HK-2 (cell line): ENCODE data around the gene SPTLC3.

Source experiments
- DNase-seq: peaks from one replicate; pipeline ENCODE4 v3.0.0-alpha.2; 2018; ENCODE audit not compliant: unreplicated experiment

The SPTLC3 gene

DNA sequence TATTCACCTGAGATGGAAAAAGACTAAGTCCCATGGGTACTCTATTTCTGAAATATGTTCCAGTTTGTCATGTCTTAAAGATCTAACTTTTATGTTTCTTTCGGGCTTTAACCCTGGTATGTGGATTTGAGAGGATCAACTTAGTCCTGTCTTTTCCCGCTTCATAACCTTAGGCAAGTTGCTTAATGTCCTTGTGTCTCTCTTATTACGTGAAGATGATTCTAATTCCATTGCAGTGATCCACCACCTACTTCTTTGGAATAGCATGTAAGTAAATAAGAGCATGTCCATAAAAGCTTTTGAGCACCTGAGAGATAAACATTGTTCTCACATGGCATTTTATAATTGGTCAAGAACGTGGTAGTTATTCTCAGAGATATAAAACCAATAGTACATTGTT, 23.0 kb downstream of the SPTLC3 start:
- DNase-seq, result no peak

DNA sequence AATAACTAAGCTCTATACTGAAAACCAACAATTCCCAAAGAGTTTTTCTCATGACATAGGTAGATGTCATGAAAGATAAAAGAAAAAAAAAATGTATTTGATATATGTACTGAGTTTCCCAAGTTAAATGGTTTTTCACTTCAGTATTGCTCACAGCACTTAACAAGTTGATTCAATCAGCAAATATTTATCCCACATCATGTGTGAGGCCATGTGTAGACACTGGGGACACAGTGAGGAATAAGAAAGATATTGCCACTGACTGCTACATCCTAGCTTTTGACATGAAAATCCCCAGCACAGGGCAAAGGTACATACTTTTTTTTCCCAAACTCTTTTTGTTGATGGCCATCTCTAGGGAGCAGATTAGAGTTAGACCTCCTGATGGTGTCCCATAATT, 25.3 kb downstream of the SPTLC3 start:
- no peak for DNase-seq

DNA sequence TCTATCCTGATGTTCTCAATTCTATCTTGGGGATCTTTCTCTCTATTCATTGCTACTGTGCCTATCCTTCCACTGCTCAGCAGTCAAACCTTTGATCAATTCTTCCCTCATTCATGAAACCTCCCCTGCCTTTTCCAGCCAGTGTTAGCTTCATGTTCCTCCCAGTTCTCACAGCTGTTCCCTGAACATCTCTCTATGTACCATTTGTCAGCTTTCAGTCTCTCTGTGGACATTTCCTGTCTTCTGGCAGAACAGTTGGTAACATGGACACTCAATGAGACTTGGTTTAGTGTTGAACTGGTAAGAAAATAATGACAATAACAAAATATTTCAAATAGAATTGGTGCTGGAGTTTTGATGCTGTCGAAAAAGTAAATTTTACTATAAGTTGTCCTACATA, 26.2 kb downstream of the SPTLC3 start:
- DNase-seq, result no peak

DNA sequence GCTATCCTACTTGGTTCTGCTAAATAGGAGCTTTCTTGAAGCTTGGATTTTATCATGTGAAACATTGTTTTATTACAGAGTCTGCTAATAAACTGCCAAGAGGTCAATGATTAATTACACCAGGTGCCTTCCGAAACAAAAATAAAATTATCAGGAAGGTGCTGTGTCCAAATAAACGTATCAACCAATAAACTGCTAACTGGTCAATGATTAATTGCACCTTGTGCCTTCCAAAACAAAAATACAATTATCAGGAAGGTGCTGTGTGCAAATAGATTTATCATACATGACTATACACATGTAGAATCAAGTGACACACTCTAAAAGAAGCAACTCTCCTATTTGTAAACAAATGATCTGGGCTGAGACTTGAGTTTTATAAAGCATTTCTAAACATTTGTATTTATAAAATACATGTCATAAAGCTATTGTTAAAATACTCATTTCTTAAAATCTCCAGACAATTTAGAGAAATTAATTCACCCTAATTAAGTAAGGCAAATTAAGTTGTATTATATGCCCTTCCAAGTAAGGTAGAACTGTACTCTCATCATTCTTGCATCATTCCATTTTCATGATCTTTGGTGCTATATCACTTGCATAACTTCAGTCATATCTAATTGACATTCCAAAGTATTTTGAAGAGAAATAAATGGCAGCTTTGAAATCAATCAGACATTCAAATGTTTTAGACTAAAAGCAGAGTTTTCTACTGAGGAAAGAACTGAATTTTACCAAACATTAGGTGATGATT, 26.8 kb downstream of the SPTLC3 start:
- no peak for DNase-seq

DNA sequence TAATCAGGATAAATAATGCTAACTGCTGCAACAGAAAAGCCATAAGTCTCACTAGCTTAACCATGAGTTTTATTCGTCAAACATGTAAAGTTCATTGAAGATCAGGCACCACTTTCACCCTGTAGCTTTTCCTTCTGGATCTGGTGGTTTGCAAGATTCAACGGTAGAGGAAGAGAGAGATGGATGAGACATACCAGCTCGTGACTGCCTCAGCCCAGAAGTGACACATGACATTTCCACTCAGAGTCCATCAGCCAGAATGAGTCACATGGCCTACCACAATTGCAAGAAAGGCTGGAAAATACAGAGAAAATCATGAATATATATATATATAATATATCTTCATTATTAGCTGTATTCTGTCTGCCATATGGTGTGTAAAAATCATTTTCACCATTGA, 29.0 kb downstream of the SPTLC3 start:
- DNase-seq, result peak; percentile 31

DNA sequence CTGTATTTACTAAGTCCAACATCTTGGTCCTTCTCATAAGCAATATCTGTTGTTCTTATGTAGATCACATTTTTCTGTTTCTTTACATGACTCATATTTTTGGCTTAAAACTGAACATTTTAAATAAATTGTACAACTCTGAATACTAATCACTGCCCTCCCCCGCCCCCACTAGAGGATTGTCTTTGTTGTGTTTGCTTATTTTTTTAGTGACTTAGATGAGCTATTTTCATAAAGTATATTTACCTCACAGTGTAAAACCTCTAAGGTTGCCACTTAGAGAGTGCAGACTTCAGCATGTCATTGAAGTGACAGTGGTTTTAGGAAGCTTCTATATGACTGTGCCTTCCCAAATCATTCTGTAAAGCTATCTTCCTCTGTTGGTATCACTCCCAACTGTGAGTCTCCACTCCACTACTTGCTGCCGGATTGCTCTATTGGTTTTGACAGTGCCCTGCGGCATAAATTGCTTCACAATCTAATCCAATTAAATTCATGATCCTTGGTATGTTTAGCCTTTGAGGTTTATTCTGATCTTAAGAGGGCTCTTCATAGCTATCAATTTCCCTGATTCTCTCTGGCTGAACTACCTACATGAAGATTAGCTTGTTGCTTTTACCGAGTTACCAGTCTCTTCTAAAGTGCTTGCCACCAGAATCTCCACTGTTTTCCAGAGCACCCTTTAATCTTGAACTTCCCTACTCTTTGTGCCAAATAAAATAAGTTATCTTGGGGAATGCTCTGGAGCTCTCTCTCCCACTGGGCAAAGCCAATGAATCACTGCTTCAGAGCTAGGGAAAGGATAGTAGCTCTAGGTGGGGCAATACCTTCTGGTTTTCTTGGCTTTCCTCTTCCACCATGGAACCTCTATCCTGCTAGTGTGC, 33.0 kb downstream of the SPTLC3 start:
- no peak for DNase-seq

DNA sequence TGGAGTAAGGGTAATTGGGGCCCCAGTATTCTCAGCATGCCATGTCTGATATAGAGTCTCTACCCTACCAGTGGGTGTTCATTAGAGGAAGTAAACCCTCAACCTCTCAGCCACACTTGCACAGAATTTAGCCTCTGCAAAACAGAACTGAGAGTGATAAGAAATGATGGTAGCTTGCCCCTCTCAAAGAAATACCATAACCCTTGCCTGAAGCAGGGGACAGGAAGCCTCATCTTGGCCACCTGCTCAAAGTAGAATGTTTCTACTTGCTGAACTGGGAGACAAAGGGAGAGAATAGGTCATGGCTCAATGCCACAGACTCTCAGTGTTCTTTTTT, 33.7 kb downstream of the SPTLC3 start:
- DNase-seq, result no peak

DNA sequence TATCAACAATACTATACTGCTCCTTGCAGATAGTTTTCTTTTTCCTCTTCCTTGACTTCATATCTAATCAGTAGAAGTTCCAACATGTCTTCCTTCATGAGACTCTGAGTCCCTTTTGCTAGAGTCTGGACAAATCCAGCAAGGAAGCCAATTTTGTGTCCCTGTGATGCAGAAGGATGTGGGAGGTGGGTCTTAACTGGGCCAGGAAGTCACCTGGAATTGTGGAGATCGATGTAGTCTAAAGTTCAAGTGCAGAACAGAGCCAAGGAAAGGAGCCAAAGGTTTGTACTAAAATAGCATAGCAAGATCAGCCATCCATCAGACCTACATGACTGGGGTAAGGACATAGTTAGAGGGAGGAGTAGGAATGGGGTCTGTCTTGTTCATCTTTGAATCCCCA, 37.6 kb downstream of the SPTLC3 start:
- DNase-seq, result no peak

DNA sequence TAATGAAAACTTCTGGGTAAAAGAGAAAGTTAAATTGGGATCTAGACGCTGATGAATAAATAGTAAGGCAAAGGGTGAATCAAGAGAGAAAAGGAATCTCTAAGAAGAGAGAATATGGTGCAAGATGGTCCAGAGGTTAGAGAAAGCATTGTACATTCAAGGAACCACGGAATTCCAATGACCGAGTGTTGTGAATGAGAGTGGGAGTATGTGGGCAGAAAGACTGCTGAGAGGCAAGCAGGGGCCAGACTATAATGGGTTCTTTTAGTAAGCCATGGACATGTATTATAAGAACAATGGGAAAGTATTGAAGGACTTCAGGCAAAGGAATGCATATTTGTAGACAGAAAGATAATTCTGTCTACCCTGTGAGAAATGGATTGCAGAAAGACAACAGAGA, 45.2 kb downstream of the SPTLC3 start:
- DNase-seq, result no peak

DNA sequence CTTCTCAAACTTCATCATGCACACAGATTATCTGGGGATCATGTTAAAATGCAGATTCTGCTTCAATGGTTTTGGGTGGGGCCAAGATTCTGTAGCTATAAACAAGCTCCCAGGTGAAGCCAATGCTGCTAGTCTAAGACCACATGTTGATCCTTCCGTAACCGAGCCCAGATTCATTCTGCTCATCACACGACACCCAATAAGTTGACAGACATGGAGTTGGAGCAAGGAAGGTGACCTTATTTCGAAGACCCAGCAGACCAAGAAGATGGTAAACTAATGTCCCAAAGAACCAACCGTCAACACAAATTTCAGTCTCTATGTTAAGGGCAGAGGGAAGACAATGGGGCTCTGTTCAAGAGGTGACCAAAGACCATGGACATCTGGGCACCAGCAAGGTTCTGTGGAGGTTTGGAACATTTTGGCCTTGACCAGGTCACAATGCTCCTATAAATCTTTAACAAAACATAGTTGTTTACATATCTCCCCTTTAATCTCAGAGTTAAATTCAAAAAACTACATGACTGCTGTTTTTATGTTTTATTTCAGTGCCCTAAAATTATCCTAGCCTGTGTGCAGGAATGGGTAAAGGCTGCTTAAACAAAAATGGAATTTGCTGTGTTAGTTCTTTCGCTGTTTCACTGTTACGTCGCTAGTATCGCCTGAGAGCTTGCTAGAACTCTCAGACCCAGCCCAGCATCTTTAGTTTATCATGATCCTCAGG, 50.1 kb downstream of the SPTLC3 start:
- no peak for DNase-seq

DNA sequence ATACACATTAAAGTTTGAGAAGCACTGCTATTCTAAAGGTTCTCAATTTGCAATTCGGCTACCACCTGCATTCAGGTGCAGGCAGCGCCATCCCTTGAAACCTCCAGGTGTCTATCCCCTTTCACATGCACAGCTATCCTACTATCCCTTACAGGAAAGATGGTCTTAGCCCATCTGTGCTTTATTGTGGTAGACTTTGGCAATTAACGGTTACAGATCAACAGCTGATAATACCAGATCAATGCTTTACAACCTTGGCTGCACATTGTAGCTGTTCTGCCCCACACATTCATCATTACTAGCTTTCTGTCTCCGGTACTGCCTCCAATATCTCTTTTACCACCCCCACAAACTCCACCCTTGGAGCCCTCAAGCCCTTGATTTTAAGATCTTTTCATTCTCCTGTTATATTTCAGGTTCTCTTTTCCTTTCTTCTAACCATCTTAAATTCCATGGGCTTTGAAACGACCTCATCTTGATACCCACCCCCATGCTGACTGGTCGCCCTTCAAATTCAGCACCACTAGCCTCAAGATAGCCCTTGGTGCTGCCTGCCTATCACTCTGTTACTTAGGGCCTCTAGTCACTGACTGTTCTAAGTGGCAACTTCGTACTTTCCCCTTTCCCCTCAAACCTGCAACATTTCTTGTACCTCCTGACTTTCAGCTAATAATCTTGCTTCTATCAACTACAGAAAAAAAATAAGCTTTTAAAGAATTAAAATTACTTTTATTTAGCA, 50.8 kb downstream of the SPTLC3 start:
- DNase-seq, result no peak

DNA sequence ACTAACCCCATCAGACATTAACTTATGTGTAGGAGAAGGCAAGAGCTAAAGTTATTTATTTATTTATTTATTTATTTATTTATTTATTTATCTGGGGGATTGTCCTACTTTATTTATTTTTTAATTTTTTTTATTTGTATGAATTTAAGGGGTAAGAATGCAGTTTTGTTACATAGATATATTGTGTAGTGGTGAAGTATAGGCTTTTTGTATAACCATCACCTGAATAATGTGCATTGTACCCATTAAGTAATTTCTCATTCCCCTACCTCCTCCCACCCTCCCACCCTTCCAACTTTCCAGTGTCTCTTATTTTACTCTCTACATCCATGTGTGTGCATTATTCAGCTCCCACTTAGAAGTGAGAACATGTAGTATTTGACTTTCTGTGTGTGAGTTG, 51.6 kb downstream of the SPTLC3 start:
- no peak for DNase-seq

DNA sequence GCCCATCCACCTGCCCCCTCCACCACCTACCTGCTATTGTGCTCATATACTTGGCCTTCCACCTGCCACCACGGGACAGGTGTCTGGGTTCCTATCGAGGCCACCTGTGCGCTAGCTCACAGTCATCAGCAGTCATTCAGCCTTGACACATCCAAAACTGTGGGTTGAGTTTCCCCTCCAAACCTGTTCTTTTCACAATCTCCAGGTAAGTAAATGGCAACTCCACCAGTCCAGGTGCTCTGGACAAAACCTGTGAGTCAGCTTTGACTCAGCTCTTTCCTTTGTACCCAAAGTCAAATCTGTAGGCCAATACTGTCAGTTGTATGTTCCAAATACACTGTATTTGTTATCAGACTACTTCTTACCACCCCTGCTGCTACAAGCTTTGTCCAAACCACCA, 52.6 kb downstream of the SPTLC3 start:
- no peak for DNase-seq

DNA sequence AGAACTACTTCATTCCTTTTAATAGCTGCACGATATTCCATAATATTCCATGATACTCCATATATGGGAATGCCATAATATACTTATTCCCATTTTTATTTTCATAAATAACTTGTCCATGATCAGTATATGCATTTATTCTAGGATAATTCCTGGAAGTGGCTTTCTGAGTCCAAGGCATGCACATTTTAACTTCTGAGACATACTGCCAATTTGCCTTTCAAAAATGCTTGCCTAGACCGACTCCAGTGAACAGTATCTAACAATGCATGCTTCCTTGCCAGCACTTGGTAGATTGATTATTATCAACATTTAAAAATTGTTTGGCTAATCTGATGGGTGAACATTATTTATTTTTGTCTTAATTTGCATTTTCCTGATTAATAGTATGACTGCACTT, 54.0 kb downstream of the SPTLC3 start:
- no peak for DNase-seq

DNA sequence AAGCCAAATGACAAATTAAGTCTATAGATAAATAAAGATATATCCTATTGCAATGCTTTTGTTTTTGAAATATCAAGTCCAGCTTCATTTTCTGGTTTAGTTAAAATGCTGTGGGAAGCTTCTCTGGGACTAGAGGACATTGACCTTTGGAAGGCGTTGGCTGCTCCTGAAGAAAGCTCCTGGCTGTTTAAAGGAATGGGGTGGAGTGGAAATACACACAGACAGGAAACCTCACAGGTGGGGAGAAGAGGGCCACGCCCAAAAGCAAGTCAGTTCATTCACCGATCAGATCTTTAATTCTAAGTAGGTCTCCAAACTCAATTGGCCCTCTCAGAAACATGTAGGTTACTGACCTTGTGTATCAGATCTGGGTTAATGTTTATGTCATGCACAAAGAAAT, 59.6 kb downstream of the SPTLC3 start:
- DNase-seq, result no peak

DNA sequence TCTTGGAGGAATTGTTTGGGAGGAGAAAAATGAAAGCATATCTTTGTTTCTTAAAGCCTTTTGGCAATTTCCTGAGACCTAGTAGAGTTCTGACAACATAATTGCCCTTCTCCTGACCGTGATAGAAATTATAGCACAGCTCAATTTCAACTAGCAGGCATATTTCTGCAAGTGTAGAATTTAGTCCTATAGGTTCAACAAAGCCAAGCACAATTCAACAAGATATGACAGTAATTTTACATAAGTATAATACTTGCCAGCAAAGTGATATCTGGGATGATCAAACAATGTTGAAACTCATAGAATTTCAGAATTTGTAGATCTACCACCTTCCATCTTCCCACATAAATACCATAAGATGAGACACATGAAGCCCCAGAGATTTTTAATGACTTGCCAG, 73.1 kb downstream of the SPTLC3 start:
- no peak for DNase-seq

DNA sequence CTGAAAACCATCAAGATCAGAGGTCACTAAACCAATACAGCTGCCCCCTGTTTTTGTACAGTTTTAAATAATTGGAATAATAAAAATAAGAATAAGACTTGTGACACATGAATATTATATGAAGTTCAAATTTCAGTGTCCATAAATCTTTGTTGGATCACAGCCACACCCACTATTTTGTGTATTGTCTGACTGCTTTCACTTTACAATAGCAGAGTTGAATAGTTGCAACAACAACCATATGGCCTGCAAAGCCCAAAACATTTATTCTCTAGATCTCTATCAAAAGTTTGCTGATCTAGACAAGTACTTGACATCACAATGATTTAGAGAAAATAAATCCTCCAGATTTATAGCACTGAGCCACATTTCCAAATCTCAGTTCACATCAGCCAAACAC, 73.6 kb downstream of the SPTLC3 start:
- no peak for DNase-seq

DNA sequence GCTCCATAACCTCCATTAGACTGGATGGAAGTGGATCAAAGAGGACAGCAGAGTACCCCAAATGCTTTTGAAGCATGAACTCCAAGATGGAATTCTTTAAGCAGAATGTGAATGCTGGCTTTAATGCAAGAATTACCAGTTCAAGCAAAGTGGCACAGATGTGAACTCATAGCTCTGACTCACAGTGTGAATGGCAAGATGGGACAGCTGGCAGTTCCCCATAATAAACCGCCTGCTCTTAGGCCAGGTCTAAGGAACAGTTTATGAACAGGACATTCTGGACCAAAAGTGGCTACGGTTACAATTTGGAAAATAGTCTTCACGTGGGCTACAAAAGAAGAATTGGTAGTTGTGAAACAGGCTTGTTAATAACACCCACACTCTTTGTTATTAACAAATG, 76.5 kb downstream of the SPTLC3 start:
- no peak for DNase-seq

DNA sequence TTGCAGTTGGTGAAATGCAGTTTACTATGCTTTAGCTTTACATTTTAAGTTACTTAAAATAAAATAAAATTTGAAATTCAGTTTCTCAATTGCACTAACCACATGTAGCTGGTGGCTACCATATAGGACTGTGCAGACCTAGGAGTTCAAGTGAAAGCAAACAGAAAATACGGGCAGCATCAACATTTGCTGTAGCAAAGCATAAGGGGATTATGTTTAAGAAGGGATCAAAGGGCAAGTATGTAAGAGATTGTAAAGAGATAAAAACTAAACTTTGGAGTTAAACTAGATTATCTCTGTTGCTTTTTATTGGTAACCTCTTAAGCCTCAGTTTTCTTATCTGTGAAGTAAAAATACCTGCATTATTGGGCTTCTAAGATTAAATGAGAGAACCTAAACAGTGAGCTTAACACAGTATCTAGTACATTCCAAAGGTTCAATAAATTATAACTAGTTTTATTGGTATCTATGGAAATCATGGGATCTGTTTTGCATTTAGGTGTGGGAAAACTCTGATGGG, 81.2 kb downstream of the SPTLC3 start:
- DNase-seq, result no peak

DNA sequence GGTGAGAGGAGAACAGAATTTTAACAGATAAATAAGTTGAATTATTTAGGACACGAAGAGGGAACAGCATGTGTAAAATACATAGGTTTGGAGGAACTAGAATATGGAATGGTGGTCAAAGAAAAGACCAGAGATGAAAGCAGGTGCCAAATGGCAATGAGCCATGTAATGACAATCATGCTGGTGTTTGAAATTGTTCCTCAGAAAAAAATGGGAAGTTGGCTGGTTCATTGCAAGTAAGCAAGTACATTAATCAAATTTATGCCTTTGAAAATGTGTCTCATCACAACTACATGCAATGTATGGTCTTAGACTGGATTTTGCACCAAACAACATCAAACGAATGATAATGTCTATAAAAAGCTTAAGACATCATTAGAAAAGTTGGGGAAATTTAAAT, 83.3 kb downstream of the SPTLC3 start:
- no peak for DNase-seq

DNA sequence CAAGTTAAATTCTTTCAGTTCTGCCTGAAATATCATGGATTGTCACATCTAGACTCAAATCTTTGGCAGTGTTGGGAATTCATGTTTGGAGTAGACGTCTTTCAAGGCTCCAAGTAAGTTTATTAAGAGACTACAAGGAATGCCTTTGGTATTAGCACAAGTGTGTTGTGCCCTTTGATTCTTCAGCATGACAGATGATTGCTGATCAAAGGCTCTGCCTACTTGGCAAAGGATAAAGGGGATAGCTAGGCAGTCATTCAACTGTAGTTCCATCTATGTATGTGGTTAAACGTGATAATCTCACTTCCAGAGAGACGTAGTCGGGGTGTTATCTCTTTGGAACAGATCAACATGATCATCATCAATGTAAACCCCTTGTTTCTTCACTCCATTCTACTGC, 86.2 kb downstream of the SPTLC3 start:
- no peak for DNase-seq
